Upper lobe of right lung (tissue), 1 donor: ENCODE results near the gene SPATA18. TPM values are rescaled to one million over a fixed set of nuclear protein-coding genes. Genes with fewer than 3 reads are reported as not detected.

Source experiments
- ATAC-seq: fragments of 200-7000 bp; cut with Tn5 transposase; one replicate; pipeline ENCODE4 v1.9.1; 2020; ENCODE audit warnings: mild to moderate bottlenecking, moderate library complexity
- DNase-seq: peaks from one replicate; pipeline ENCODE4 v3.0.0-alpha.2; 2020
- H3K27ac ChIP-seq: fragments of 200-600 bp; one replicate; pipeline ENCODE4 v1.8.0; 2022
- H3K27me3 ChIP-seq: fragments of 200-600 bp; one replicate; pipeline ENCODE4 v1.8.0; 2022; ENCODE audit warnings: mild to moderate bottlenecking
- H3K36me3 ChIP-seq: fragments of 200-600 bp; one replicate; pipeline ENCODE4 v1.8.0; 2022
- H3K4me1 ChIP-seq: fragments of 200-600 bp; one replicate; pipeline ENCODE4 v1.8.0; 2022
- H3K4me3 ChIP-seq: fragments of 200-600 bp; one replicate; pipeline ENCODE4 v1.8.0; 2022; ENCODE audit warnings: mild to moderate bottlenecking
- H3K9me3 ChIP-seq: fragments of 200-600 bp; one replicate; pipeline ENCODE4 v1.8.0; 2022
- CTCF ChIP-seq: fragments of 200-600 bp; IDR thresholded peaks from one replicate; pipeline ENCODE4 v1.8.0; 2022; ENCODE audit warnings: antibody characterized with exemption
- intact Hi-C: fragments of 100-400 bp; cut with DNase I; formaldehyde crosslinking; loops from one replicate; pipeline ENCODE4 v1.11.0; 2022
- total RNA-seq: library from RNA; stranded (reverse); fragmentation: NEBNext Ultra II Directional; extraction: Animal tissue kit (Norgen Biotek cat#: 25700); gene quantifications from one replicate; pipeline ENCODE4 v1.2.1, GENCODE V29; 2021
- donor health status: DM: no; HTN: yes; CAD: no; lungs with severe emphysema.

The SPATA18 gene
- total RNA-seq, 1 donor from 2014 or later: 17.3 TPM

- no peaks in the 10 kb centered on the region for H3K9me3 ChIP-seq
- intact Hi-C loops: no loop called here
- no peak for DNase-seq
- no peak for ATAC-seq
- no peaks in the 10 kb centered on the region for H3K27me3 ChIP-seq
- H3K27ac ChIP-seq: no peak overlapping the region
- no peak overlapping the region for H3K4me3 ChIP-seq
- H3K4me1 ChIP-seq: no peaks in the 10 kb centered on the region
- no peaks in the 10 kb centered on the region for H3K36me3 ChIP-seq
- no peak for TF ChIP-seq CTCF
These were observed 56.2 kb downstream of the SPATA18 start for GRCh38 chr4:52107336-52107735.

- no peak for DNase-seq
- H3K27me3 ChIP-seq: no peaks in the 10 kb centered on the region
- no peak for ATAC-seq
These were observed 56.6 kb downstream of the SPATA18 start for GRCh38 chr4:52107745-52108144.

DNA sequence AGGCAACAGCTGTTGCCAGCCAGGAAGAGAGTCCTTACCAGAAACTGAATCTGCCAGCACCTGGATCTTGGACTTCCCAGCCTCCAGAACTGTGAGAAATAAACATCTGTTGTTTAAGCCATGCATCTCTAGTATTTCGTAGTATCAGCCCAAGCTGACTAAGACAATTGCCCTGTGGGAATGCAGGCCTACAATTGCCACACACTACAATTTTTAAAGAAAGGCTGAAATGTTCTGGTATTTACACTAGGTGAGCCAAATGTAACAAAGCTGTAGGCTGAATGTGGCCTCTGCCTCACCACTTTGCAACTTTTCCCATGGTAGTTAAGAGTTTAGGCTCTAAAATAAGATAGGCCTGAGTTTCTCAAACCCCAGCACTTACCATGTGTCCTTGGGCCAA lies 59.1 kb downstream of the SPATA18 start:
- intact Hi-C loops: no loop called here
- TF ChIP-seq CTCF: no peak
- DNase-seq (no peak), ATAC-seq (no peak)
- no peaks in the 10 kb centered on the region for H3K9me3 ChIP-seq
- H3K36me3 ChIP-seq: no peaks in the 10 kb centered on the region
- no peak overlapping the region for H3K27ac ChIP-seq
- H3K4me1 ChIP-seq: no peaks in the 10 kb centered on the region
- H3K4me3 ChIP-seq: no peak overlapping the region
- no peaks in the 10 kb centered on the region for H3K27me3 ChIP-seq

More at GRCh38 chr4:52107745-52108144, 56.6 kb downstream of the SPATA18 start:
- no peaks in the 10 kb centered on the region for H3K36me3 ChIP-seq
- no peak for TF ChIP-seq CTCF
- intact Hi-C loops: no loop called here
- no peak overlapping the region for H3K4me3 ChIP-seq
- H3K27ac ChIP-seq: no peak overlapping the region
- H3K9me3 ChIP-seq: no peaks in the 10 kb centered on the region
- no peaks in the 10 kb centered on the region for H3K4me1 ChIP-seq

DNA sequence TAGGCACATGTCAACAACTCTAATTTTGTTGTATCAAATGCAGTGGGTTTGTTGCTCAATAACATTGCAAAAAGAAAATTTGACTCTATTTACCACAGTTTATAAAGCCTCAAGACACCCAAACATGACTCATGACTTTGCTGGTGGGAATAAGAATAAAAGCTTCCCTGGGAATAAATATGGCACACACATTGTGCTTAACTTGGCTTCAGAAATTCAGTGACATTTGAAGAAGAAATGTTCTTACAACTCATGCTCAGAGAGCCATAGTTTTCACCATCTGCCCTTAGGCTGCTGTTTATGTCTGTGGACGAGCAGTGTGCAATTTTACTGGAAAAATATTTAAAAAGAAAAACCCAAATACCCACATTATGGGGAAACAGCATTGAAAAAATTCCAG lies 60.9 kb downstream of the SPATA18 start:
- Histone ChIP-seq H3K4me1 (no peaks in the 10 kb centered on the region), H3K4me3 (no peak overlapping the region), H3K27me3 (no peaks in the 10 kb centered on the region), H3K27ac (no peak overlapping the region), H3K36me3 (no peaks in the 10 kb centered on the region), H3K9me3 (no peaks in the 10 kb centered on the region)
- intact Hi-C loops: no loop called here
- no peak for ATAC-seq
- no peak for TF ChIP-seq CTCF
- no peak for DNase-seq

DNA sequence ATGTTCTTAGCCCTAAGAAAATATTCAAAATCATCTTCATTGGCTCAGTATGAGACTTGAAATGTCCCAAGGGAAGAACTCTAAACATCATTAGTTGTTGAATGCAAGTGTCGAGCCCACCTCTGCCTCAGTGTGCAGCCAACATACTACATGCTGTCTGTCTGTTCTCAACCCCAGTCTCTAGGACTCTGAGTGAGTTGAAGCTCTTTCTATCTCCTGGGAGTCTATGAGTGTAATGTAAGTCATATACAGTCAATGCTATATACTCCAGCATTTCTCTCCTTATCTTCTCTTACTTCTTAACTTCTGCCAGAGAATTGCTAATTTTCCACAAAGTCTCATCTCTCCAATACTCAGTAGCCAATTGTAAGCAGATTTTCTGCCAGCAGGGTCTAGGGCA lies 61.3 kb downstream of the SPATA18 start:
- DNase-seq: no peak
- no peaks in the 10 kb centered on the region for H3K36me3 ChIP-seq

More for the DNA sequence above, 61.3 kb downstream of the SPATA18 start:
- no peaks in the 10 kb centered on the region for H3K4me1 ChIP-seq
- TF ChIP-seq CTCF: no peak
- no peaks in the 10 kb centered on the region for H3K9me3 ChIP-seq
- H3K4me3 ChIP-seq: no peak overlapping the region
- H3K27me3 ChIP-seq: no peaks in the 10 kb centered on the region
- H3K27ac ChIP-seq: no peak overlapping the region
- no peak for ATAC-seq
- intact Hi-C loops: no loop called here
